Measurements from ENCODE around the gene KPNA5. TPM values are rescaled to one million over a fixed set of nuclear protein-coding genes. Genes with fewer than 3 reads are reported as not detected.
A peak's percentile ranks its signal among the peaks of the same experiment; 100 is the strongest.

The KPNA5 gene
- total RNA-seq (2021): 10.0 to 12.7 TPM (median 12.2 TPM) in 3 replicates
- percentile 87 among the genes with signal in this experiment for Bru-seq, nascent RNA
- long read RNA-seq, experiment 1, full-length matches to known transcripts: 38 of 65 reads
- long read RNA-seq, experiment 1, partial matches to known transcripts: 7 of 65 reads
- long read RNA-seq, experiment 1, other reads (novel, unspliced or antisense): 20 of 65 reads
- long read RNA-seq, experiment 2, full-length matches to known transcripts: 5 of 14 reads
- long read RNA-seq, experiment 2, partial matches to known transcripts: 1 of 14 reads
- long read RNA-seq, experiment 2, other reads (novel, unspliced or antisense): 8 of 14 reads
- long read RNA-seq, experiment 3, full-length matches to known transcripts: 5 of 12 reads
- long read RNA-seq, experiment 3, partial matches to known transcripts: 1 of 12 reads
- long read RNA-seq, experiment 3, other reads (novel, unspliced or antisense): 6 of 12 reads

DNA sequence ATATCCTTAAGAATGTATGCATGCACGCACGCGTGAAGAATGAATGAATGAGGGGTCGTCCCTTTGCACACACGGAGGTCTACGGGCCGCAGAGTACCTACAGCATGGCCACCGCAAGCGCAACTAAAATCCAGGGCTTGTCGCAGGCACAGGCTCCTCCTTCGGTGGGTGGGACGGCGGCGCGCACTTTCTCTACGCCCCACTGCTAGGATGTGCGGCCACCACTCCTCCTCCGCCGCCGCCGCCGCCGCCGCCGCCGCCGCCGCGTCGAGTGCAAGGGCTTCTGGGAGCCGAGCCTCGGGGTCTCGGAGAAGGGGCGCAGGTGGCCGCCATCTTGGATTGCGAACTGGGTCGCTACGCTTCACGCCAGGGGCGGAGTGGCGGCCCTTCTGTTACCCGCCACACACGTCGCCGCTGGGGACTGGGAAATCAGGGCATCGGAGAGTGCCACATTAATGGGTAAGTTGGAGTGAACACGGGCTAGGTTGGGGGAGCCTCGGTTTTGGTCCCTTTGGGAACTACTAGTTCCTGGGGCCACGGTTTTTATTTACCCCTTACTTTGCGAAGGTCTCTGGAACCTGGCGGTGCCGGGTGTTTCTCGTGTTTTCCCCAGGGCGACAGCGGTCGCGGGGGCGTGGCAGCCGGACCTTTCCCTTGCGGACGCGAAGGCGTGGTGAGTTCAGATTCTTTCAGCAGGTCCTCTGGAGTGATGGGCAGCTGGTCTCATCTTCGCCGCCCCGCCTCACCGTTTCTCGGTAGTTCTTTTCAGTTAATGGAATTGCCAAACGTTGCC is at the start of gene KPNA5:
KPNA5 (plus strand) TSS at position 332 of the 793 bp plus-strand sequence; CDS start at position 456, 124 bp downstream.
- H3K36me3 Mint-ChIP-seq: peaks cover 19% of the 10 kb centered on the region
- ATAC-seq (peak; percentile 96), DNase-seq (ENCODE audit: low spot score) (peak; percentile 91)
- no peaks in the 10 kb centered on the region; the same call in 1 of the 2 replicates for H3K27me3 Mint-ChIP-seq (ENCODE audit: low read depth)
- ChIA-PET POLR2A (interaction anchor here (1.2 kb wide), 1 partner anchor 15 kb away, joined by 3 read pairs; no protein-coding TSS in a partner anchor), CTCF (no interaction called here)
- H3K4me1 Mint-ChIP-seq: peaks cover 16% of the 10 kb centered on the region
- peak within 1 kb of the TSS; percentile 99 for H3K4me3 Mint-ChIP-seq
- peaks cover 5% of the 10 kb centered on the region for H3K9me3 Mint-ChIP-seq
- peak within 1 kb of the TSS; percentile 100 for H3K27ac Mint-ChIP-seq
- TF ChIP-seq, protein P1, sequence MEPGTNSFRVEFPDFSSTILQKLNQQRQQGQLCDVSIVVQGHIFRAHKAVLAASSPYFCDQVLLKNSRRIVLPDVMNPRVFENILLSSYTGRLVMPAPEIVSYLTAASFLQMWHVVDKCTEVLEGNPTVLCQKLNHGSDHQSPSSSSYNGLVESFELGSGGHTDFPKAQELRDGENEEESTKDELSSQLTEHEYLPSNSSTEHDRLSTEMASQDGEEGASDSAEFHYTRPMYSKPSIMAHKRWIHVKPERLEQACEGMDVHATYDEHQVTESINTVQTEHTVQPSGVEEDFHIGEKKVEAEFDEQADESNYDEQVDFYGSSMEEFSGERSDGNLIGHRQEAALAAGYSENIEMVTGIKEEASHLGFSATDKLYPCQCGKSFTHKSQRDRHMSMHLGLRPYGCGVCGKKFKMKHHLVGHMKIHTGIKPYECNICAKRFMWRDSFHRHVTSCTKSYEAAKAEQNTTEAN (CRISPR knock-in tag; IDR thresholded peaks at IDR 0.05): no peak
- TF ChIP-seq ESRRA (CRISPR knock-in tag; IDR thresholded peaks at IDR 0.05; ENCODE audit: borderline replicate concordance) (0 out of 2 replicates have a peak, but pooled peaks have one; percentile 45), ZMAT4 (CRISPR knock-in tag; IDR thresholded peaks at IDR 0.05) (no peak), ZNF281 (CRISPR knock-in tag; IDR thresholded peaks at IDR 0.05) (no peak), TEAD4 (CRISPR knock-in tag; IDR thresholded peaks at IDR 0.05) (no peak), EMX1 (CRISPR knock-in tag; IDR thresholded peaks at IDR 0.05) (no peak), AR (CRISPR knock-in tag; IDR thresholded peaks at IDR 0.05) (no peak), GRHL2 (CRISPR knock-in tag; IDR thresholded peaks at IDR 0.05; ENCODE audit: insufficient replicate concordance, severe bottlenecking) (no peak), HMGXB4 (CRISPR knock-in tag; IDR thresholded peaks at IDR 0.05) (peak; percentile 57; the same call in 1 of the 2 replicates), FOXJ3 (CRISPR knock-in tag; IDR thresholded peaks at IDR 0.05; ENCODE audit: borderline replicate concordance) (no peak), SMAD4 (CRISPR knock-in tag; IDR thresholded peaks at IDR 0.05) (no peak), ZNF396 (CRISPR knock-in tag; IDR thresholded peaks at IDR 0.05; ENCODE audit: borderline replicate concordance) (no peak), ZBTB21 (CRISPR knock-in tag; IDR thresholded peaks at IDR 0.05; ENCODE audit: borderline replicate concordance) (peak; percentile 43; the same call in 1 of the 2 replicates), NFYB (CRISPR knock-in tag; conservative IDR thresholded peaks at IDR 0.05; ENCODE audit: low read depth) (no peak)
- TF ChIP-seq, protein P2, sequence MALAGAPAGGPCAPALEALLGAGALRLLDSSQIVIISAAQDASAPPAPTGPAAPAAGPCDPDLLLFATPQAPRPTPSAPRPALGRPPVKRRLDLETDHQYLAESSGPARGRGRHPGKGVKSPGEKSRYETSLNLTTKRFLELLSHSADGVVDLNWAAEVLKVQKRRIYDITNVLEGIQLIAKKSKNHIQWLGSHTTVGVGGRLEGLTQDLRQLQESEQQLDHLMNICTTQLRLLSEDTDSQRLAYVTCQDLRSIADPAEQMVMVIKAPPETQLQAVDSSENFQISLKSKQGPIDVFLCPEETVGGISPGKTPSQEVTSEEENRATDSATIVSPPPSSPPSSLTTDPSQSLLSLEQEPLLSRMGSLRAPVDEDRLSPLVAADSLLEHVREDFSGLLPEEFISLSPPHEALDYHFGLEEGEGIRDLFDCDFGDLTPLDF (CRISPR knock-in tag; IDR thresholded peaks at IDR 0.05): 0 out of 2 replicates have a peak, but pooled peaks have one; percentile 40
- TF ChIP-seq, protein P3, sequence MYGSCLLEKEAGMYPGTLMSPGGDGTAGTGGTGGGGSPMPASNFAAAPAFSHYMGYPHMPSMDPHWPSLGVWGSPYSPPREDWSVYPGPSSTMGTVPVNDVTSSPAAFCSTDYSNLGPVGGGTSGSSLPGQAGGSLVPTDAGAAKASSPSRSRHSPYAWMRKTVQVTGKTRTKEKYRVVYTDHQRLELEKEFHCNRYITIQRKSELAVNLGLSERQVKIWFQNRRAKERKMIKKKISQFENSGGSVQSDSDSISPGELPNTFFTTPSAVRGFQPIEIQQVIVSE (CRISPR knock-in tag; IDR thresholded peaks at IDR 0.05; ENCODE audit: borderline replicate concordance): no peak
- TF ChIP-seq, protein P4, sequence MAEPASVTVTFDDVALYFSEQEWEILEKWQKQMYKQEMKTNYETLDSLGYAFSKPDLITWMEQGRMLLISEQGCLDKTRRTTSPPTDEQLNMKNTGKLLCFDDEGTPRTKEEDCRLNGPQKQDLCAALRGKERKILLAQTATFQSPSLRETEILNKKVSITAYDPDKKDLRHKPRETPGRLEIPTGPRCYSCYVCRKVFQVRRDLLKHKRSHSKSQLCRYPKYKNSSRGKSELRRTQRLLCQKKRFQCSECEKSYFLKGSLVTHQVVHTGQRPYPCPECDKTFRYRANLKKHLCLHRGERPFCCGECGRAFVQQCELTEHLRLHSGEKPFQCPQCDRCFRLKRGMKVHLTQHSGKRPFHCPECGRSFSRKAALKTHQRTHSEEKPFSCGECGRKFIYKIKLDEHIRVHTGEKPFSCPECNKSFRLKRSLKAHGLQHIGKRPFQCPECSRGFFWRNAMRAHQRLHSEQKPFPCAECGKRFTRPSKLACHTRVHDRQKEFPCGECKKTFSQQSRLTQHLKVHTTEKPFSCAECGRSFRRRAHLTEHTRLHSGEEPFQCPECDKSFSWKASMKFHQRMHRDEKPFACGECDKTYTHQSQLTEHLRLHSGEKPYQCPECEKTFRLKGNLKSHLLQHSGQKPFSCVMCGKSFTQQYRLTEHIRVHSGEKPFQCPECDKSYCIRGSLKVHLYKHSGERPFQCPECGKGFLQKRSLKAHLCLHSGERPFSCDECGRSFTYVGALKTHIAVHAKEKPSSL (CRISPR knock-in tag; conservative IDR thresholded peaks at IDR 0.05): no peak
- TF ChIP-seq, protein P5, sequence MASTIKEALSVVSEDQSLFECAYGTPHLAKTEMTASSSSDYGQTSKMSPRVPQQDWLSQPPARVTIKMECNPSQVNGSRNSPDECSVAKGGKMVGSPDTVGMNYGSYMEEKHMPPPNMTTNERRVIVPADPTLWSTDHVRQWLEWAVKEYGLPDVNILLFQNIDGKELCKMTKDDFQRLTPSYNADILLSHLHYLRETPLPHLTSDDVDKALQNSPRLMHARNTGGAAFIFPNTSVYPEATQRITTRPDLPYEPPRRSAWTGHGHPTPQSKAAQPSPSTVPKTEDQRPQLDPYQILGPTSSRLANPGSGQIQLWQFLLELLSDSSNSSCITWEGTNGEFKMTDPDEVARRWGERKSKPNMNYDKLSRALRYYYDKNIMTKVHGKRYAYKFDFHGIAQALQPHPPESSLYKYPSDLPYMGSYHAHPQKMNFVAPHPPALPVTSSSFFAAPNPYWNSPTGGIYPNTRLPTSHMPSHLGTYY (CRISPR knock-in tag; IDR thresholded peaks at IDR 0.05): 0 out of 2 replicates have a peak, but pooled peaks have one; percentile 27
